HCT116 (cell line): ENCODE results near the gene DOCK7. TPM values are rescaled to one million over a fixed set of nuclear protein-coding genes. Genes with fewer than 3 reads are reported as not detected.

Source experiments
- ATAC-seq: fragments of 200-7000 bp; cut with Tn5 transposase; 2 replicates; pipeline ENCODE4 v1.9.1; 2020; ENCODE audit warnings: mild to moderate bottlenecking, moderate library complexity
- BruUV-seq: library from RNA; stranded (reverse); fragments of 400-500 nt; replicated peaks from 2 replicates; lab custom pipeline; 2021; lab: Mats Ljungman, UMichigan
- CTCF ChIA-PET: fragments of 300-600 bp; sonication (Branson Sonifier 250); formaldehyde crosslinking; loops from one replicate; lab custom pipeline; 2021; ENCODE audit warnings: antibody characterized with exemption; lab: Charles Lee
- POLR2A ChIA-PET: fragments of 300-600, 350-600 bp; sonication (Branson Sonifier 250); formaldehyde crosslinking; loops from one replicate; lab custom pipeline; 2021; ENCODE audit warnings: antibody characterized with exemption; lab: Charles Lee
- RAD21 ChIA-PET, 2 experiments: fragments of 300-600 bp; sonication (Branson Sonifier 250); formaldehyde crosslinking; loops; one replicate each; lab custom pipeline; 2023; ENCODE audit warnings: low total read pairs in 2 of 2; ENCODE audit not compliant: uncharacterized antibody in 2 of 2, unreplicated experiment in 2 of 2, low non-redundant PET in 1 of 2; lab: Charles Lee
- DNase-seq: peaks from one replicate; pipeline ENCODE4 v3.0.0-alpha.2; 2010; ENCODE audit warnings: low read depth, low spot score
- H2AFZ ChIP-seq: fragments of 200-600 bp; shearing (Covaris generic), sonication (generic); 2 replicates; pipeline ENCODE4 v1.6.1; 2017; ENCODE audit warnings: low read depth, mixed run types, mixed read lengths, antibody characterized with exemption, low read length; ENCODE audit not compliant: poor library complexity, severe bottlenecking
- H3K27ac ChIP-seq: 2 replicates; pipeline ENCODE4 v1.5.1; 2012; ENCODE audit warnings: low read depth, low read length
- H3K27me3 ChIP-seq: fragments of 200-600 bp; sonication (generic); 2 replicates; pipeline ENCODE4 v1.6.1; 2016; ENCODE audit warnings: mixed run types, low read length, mixed read lengths; ENCODE audit not compliant: insufficient read depth
- H3K36me3 ChIP-seq, 2 experiments: fragments of 200-500 bp in 1 of 2; fragments of 200-600 bp in 1 of 2; sonication (Bioruptor generic) in 1 of 2; sonication (generic) in 1 of 2; 2 replicates each; pipeline versions ENCODE4 v1.5.1 to v1.6.1; 2014 to 2016; ENCODE audit warnings: low read length in 2 of 2, inconsistent platforms in 1 of 2, mixed read lengths in 1 of 2, mixed run types in 1 of 2; ENCODE audit not compliant: insufficient read depth in 2 of 2, control insufficient read depth in 1 of 2
- H3K4me1 ChIP-seq, 2 experiments: fragments of 200-600 bp in 1 of 2; sonication (generic) in 1 of 2; 2 replicates each; pipeline versions ENCODE4 v1.5.1 to v1.6.1; 2012 to 2017; ENCODE audit warnings: low read length in 2 of 2, inconsistent platforms in 1 of 2, mild to moderate bottlenecking in 1 of 2, mixed read lengths in 1 of 2, mixed run types in 1 of 2, moderate library complexity in 1 of 2; ENCODE audit not compliant: insufficient read depth in 2 of 2, control insufficient read depth in 1 of 2
- H3K4me2 ChIP-seq: fragments of 200-600 bp; sonication (generic); 2 replicates; pipeline ENCODE4 v1.6.1; 2017; ENCODE audit warnings: mixed run types, low read length, mixed read lengths
- H3K4me3 ChIP-seq, 2 experiments: fragments of 200-600 bp in 1 of 2; sonication (generic) in 1 of 2; replicated peaks in 1 of 2; 2 replicates each; pipeline ENCODE4 v1.5.1; 2011 to 2016; ENCODE audit warnings: low read length in 2 of 2, control low read depth in 1 of 2, low read depth in 1 of 2, mild to moderate bottlenecking in 1 of 2, mixed read lengths in 1 of 2, mixed run types in 1 of 2
- H3K79me2 ChIP-seq: fragments of 200-600 bp; sonication (generic); 2 replicates; pipeline ENCODE4 v1.6.1; 2017; ENCODE audit warnings: mild to moderate bottlenecking, mixed run types, low read length, moderate library complexity, mixed read lengths; ENCODE audit not compliant: insufficient read depth
- H3K9ac ChIP-seq: fragments of 200-600 bp; sonication (generic); 2 replicates; pipeline ENCODE4 v1.6.1; 2016; ENCODE audit warnings: low read length, mixed read lengths
- H3K9me2 ChIP-seq: fragments of 200-600 bp; sonication (generic), shearing (Covaris generic); 2 replicates; pipeline ENCODE4 v1.6.1; 2017; ENCODE audit warnings: mixed run types, mild to moderate bottlenecking, moderate library complexity; ENCODE audit not compliant: insufficient read depth
- H3K9me3 ChIP-seq, 2 experiments: fragments of 200-500 bp in 1 of 2; fragments of 200-600 bp in 1 of 2; sonication (Bioruptor generic) in 1 of 2; sonication (generic) in 1 of 2; 2 replicates each; pipeline ENCODE4 v1.6.1; 2014 to 2017; ENCODE audit warnings: low read length in 2 of 2, mixed read lengths in 2 of 2, inconsistent platforms in 1 of 2, low read depth in 1 of 2, mild to moderate bottlenecking in 1 of 2, mixed run types in 1 of 2, moderate library complexity in 1 of 2; ENCODE audit not compliant: control insufficient read depth in 1 of 2, insufficient read depth in 1 of 2
- H4K20me1 ChIP-seq: fragments of 200-600 bp; sonication (generic), shearing (Covaris generic); 2 replicates; pipeline ENCODE4 v1.6.1; 2017; ENCODE audit warnings: mixed run types, mild to moderate bottlenecking, moderate library complexity; ENCODE audit not compliant: insufficient read depth
- CBX3 ChIP-seq: IDR thresholded peaks from 2 replicates; pipeline ENCODE4 v1.6.1; 2012; ENCODE audit warnings: low read depth
- ELF1 ChIP-seq: IDR thresholded peaks from 2 replicates; pipeline ENCODE4 v1.6.1; 2012; ENCODE audit warnings: low read depth, borderline replicate concordance
- FOSL1 ChIP-seq: IDR thresholded peaks from 2 replicates; pipeline ENCODE4 v1.6.1; 2012; ENCODE audit warnings: low read depth
- JUND ChIP-seq: IDR thresholded peaks from 2 replicates; pipeline ENCODE4 v1.6.1; 2012
- POLR2AphosphoS5 ChIP-seq: IDR thresholded peaks from 2 replicates; pipeline ENCODE4 v1.6.1; 2011; ENCODE audit warnings: mild to moderate bottlenecking, low read depth, low read length, moderate library complexity
- RAD21 ChIP-seq: IDR thresholded peaks from 2 replicates; pipeline ENCODE4 v1.6.1; 2012; ENCODE audit warnings: low read depth, mild to moderate bottlenecking
- SIN3A ChIP-seq: IDR thresholded peaks from 2 replicates; pipeline ENCODE4 v1.6.1; 2012; ENCODE audit warnings: low read depth
- SP1 ChIP-seq: IDR thresholded peaks from 2 replicates; pipeline ENCODE4 v1.6.1; 2012; ENCODE audit warnings: low read depth
- TCF7L2 ChIP-seq: IDR thresholded peaks from 2 replicates; pipeline ENCODE4 v1.7.0; 2011; ENCODE audit warnings: borderline replicate concordance, inconsistent platforms; ENCODE audit not compliant: insufficient read depth, insufficient read length; ENCODE audit errors: extremely low read depth
- YY1 ChIP-seq: IDR thresholded peaks from 2 replicates; pipeline ENCODE4 v1.6.1; 2011; ENCODE audit warnings: low read length, low read depth, moderate library complexity, mild to moderate bottlenecking; ENCODE audit not compliant: insufficient replicate concordance; ENCODE audit errors: extremely low read depth
- ZFX ChIP-seq: fragments of 450-650 bp; IDR thresholded peaks from 2 replicates; pipeline ENCODE4 v1.6.1; 2017
- ZNF274 ChIP-seq: fragments of 200-500 bp; sonication (Bioruptor generic); IDR thresholded peaks from 2 replicates; pipeline ENCODE4 v1.6.1; 2014; ENCODE audit warnings: mild to moderate bottlenecking, low read depth, low read length, inconsistent platforms
- intact Hi-C: fragments of 100-400 bp; cut with micrococcal nuclease; formaldehyde crosslinking; loops from 2 replicates; pipeline ENCODE4 v1.10.0; 2022
- total RNA-seq: library from RNA; stranded (reverse); gene quantifications from one replicate; pipeline ENCODE4 v1.2.1, GENCODE V29; 2021; ENCODE audit not compliant: unreplicated experiment
- TF ChIP-seq, protein P1 (sequence below): IDR thresholded peaks from 2 replicates; pipeline ENCODE4 v1.6.1; 2012; ENCODE audit warnings: low read depth
- TF ChIP-seq, protein P2 (sequence below): IDR thresholded peaks from 2 replicates; pipeline ENCODE4 v1.6.1; 2012
- TF ChIP-seq, protein P3 (sequence below), 3 experiments: fragments of 200-600 bp in 1 of 3; sonication (generic) in 1 of 3; IDR thresholded peaks in 2 of 3; conservative IDR thresholded peaks in 1 of 3; 2 replicates each; pipeline ENCODE4 v1.5.1; 2012 to 2017; ENCODE audit warnings: low read depth in 2 of 3, low read length in 2 of 3, antibody characterized with exemption in 1 of 3, borderline replicate concordance in 1 of 3, control low read depth in 1 of 3, mild to moderate bottlenecking in 1 of 3, mixed read lengths in 1 of 3, mixed run types in 1 of 3, moderate library complexity in 1 of 3; ENCODE audit not compliant: insufficient read depth in 1 of 3

Gene DOCK7
- total RNA-seq, 1 experiment from 2014 or later = 49.0 TPM

DNA sequence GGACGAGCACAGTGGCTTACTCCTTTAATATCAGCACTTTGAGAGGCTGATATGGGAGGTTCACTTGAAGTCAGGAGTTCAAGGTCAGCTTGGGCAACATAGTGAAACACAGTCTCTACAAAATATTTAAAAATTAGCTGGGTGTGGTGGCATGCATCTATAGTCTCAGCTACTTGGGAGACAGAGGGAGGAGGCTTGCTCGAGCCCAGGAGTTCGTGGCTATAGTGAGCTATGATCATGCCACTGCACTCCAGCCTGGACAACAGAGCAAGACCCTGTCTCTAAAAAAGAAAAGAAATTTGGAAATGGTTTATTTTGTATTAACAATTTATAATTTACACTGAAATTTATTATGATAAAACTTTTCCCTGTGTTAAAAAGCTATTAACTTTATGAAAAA, 92.5 kb downstream of the DOCK7 start (continued):
- TF ChIP-seq, protein P1, sequence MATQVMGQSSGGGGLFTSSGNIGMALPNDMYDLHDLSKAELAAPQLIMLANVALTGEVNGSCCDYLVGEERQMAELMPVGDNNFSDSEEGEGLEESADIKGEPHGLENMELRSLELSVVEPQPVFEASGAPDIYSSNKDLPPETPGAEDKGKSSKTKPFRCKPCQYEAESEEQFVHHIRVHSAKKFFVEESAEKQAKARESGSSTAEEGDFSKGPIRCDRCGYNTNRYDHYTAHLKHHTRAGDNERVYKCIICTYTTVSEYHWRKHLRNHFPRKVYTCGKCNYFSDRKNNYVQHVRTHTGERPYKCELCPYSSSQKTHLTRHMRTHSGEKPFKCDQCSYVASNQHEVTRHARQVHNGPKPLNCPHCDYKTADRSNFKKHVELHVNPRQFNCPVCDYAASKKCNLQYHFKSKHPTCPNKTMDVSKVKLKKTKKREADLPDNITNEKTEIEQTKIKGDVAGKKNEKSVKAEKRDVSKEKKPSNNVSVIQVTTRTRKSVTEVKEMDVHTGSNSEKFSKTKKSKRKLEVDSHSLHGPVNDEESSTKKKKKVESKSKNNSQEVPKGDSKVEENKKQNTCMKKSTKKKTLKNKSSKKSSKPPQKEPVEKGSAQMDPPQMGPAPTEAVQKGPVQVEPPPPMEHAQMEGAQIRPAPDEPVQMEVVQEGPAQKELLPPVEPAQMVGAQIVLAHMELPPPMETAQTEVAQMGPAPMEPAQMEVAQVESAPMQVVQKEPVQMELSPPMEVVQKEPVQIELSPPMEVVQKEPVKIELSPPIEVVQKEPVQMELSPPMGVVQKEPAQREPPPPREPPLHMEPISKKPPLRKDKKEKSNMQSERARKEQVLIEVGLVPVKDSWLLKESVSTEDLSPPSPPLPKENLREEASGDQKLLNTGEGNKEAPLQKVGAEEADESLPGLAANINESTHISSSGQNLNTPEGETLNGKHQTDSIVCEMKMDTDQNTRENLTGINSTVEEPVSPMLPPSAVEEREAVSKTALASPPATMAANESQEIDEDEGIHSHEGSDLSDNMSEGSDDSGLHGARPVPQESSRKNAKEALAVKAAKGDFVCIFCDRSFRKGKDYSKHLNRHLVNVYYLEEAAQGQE = no peak
- TF ChIP-seq SIN3A = no peak

DNA sequence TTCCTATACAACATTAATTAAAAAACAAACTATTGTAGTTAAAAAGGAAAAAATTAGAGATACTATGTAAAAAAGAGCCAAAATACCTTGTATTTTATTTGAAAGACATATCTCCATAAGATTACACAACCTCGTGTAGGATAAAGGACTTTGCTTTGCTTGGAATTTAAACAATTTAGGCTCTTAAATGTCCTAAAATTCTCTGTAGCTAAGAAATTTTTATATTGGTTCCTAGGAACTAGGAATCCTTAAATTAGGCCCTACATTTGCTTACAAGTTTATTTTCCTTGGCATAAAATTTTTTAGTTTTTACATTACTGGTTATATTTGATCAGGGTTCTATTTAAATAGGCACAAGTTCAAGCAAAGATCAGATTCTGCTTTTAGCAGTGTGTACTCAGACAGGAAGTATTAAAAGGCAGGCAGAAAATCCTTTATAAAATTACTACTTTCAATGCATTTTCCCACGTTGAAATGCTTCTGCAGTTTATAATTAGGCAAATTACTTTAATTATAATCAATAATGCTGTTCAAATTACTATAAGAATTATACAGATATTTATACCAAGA, 94.3 kb downstream of the DOCK7 start:
- CTCF ChIA-PET = no interaction called here
- intact Hi-C loops = no loop called here
- H3K9me2 ChIP-seq = no peaks in the 10 kb centered on the region
- H3K27ac ChIP-seq = no peak overlapping the region
- H3K79me2 ChIP-seq = no peaks in the 10 kb centered on the region
- H2AFZ ChIP-seq = no peak overlapping the region
- no peaks in the 10 kb centered on the region for H4K20me1 ChIP-seq
- no peak overlapping the region for H3K9ac ChIP-seq
- no peak overlapping the region for H3K4me3 ChIP-seq
- no peaks in the 10 kb centered on the region for H3K27me3 ChIP-seq
- no peak for DNase-seq
- H3K4me2 ChIP-seq = no peak overlapping the region
- no peaks in the 10 kb centered on the region for H3K36me3 ChIP-seq
- RAD21 ChIA-PET = no interaction called here
- POLR2A ChIA-PET = no interaction called here
- ATAC-seq = no peak
- no TSS peak for BruUV-seq
- no peaks in the 10 kb centered on the region for H3K9me3 ChIP-seq
- no peaks in the 10 kb centered on the region for H3K4me1 ChIP-seq
- no peak for TF ChIP-seq SP1
- no peak for TF ChIP-seq ELF1
- no peak for TF ChIP-seq TCF7L2
- TF ChIP-seq JUND = no peak
- TF ChIP-seq ZNF274 = no peak
- TF ChIP-seq FOSL1 = no peak
- no peak for TF ChIP-seq ZFX
- TF ChIP-seq, protein P2, sequence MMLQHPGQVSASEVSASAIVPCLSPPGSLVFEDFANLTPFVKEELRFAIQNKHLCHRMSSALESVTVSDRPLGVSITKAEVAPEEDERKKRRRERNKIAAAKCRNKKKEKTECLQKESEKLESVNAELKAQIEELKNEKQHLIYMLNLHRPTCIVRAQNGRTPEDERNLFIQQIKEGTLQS = no peak
- no peak for TF ChIP-seq POLR2AphosphoS5
- TF ChIP-seq YY1 = no peak
- no peak for TF ChIP-seq CBX3
- TF ChIP-seq RAD21 = no peak
- TF ChIP-seq, protein P3, sequence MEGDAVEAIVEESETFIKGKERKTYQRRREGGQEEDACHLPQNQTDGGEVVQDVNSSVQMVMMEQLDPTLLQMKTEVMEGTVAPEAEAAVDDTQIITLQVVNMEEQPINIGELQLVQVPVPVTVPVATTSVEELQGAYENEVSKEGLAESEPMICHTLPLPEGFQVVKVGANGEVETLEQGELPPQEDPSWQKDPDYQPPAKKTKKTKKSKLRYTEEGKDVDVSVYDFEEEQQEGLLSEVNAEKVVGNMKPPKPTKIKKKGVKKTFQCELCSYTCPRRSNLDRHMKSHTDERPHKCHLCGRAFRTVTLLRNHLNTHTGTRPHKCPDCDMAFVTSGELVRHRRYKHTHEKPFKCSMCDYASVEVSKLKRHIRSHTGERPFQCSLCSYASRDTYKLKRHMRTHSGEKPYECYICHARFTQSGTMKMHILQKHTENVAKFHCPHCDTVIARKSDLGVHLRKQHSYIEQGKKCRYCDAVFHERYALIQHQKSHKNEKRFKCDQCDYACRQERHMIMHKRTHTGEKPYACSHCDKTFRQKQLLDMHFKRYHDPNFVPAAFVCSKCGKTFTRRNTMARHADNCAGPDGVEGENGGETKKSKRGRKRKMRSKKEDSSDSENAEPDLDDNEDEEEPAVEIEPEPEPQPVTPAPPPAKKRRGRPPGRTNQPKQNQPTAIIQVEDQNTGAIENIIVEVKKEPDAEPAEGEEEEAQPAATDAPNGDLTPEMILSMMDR (IDR thresholded peaks at IDR 0.05 in 2 of 3, conservative IDR thresholded peaks at IDR 0.05 in 1 of 3; ENCODE audit: borderline replicate concordance in 1 of 3, insufficient read depth in 1 of 3, low read depth in 2 of 3, low read length in 2 of 3) = no peak
